HepG2 (cell line): Measurements from ENCODE around the gene PAN2. TPM values are rescaled to one million over a fixed set of nuclear protein-coding genes. Genes with fewer than 3 reads are reported as not detected.

Experiments used
- ASH2L ChIP-seq: fragments of 300-600, 200-600 bp; sonication (generic); IDR thresholded peaks from 2 replicates; pipeline ENCODE4 v1.7.0; 2017; ENCODE audit warnings: low read depth, mild to moderate bottlenecking, moderate library complexity, mixed read lengths, low read length; ENCODE audit not compliant: insufficient read length
- ATF1 ChIP-seq: IDR thresholded peaks from 2 replicates; pipeline ENCODE4 v1.6.1; 2016; ENCODE audit warnings: mild to moderate bottlenecking, control low read depth
- CCDC6 ChIP-seq: sonication (generic); formaldehyde crosslinking; IDR thresholded peaks from 2 replicates; pipeline ENCODE4 v1.8.1; 2022; ENCODE audit warnings: mild to moderate bottlenecking, missing genetic modification reagents, moderate library complexity
- ELF1 ChIP-seq: sonication (generic); formaldehyde crosslinking; IDR thresholded peaks from 2 replicates; pipeline ENCODE4 v1.4.0; 2020; ENCODE audit warnings: missing genetic modification reagents
- FOXC1 ChIP-seq: sonication (generic); formaldehyde crosslinking; IDR thresholded peaks from 2 replicates; pipeline ENCODE4 v1.8.0; 2022; ENCODE audit warnings: mild to moderate bottlenecking, missing genetic modification reagents, borderline replicate concordance
- GATA4 ChIP-seq: sonication (generic); IDR thresholded peaks from 2 replicates; pipeline ENCODE4 v1.6.1; 2016; ENCODE audit warnings: antibody characterized with exemption, low read depth, borderline replicate concordance
- GATAD1 ChIP-seq: IDR thresholded peaks from 2 replicates; pipeline ENCODE4 v1.6.1; 2016; ENCODE audit warnings: missing genetic modification reagents, missing compliant biosample characterization
- HOXD1 ChIP-seq: sonication (generic); formaldehyde crosslinking; IDR thresholded peaks from 2 replicates; pipeline ENCODE4 v1.5.0; 2020; ENCODE audit warnings: missing genetic modification reagents
- ISL2 ChIP-seq: sonication (generic); formaldehyde crosslinking; IDR thresholded peaks from 2 replicates; pipeline ENCODE4 v1.5.0; 2020; ENCODE audit warnings: missing genetic modification reagents
- KMT2B ChIP-seq: IDR thresholded peaks from 2 replicates; pipeline ENCODE4 v1.6.1; 2016; ENCODE audit warnings: missing genetic modification reagents, missing compliant biosample characterization
- MIER2 ChIP-seq: IDR thresholded peaks from 2 replicates; pipeline ENCODE4 v1.6.1; 2016; ENCODE audit warnings: missing biosample characterization, missing genetic modification reagents
- MIXL1 ChIP-seq: IDR thresholded peaks from 2 replicates; pipeline ENCODE4 v1.6.1; 2016
- MYNN ChIP-seq: sonication (generic); formaldehyde crosslinking; IDR thresholded peaks from 2 replicates; pipeline ENCODE4 v1.4.0; 2020; ENCODE audit warnings: mild to moderate bottlenecking, low read depth, missing genetic modification reagents
- POLR2A ChIP-seq, 2 experiments: IDR thresholded peaks; 2 replicates each; pipeline ENCODE4 v1.6.1; 2011; ENCODE audit warnings: low read depth in 2 of 2, low read length in 2 of 2, mild to moderate bottlenecking in 1 of 2, moderate library complexity in 1 of 2; ENCODE audit not compliant: insufficient read depth in 1 of 2
- POLR2AphosphoS2 ChIP-seq: IDR thresholded peaks from 2 replicates; pipeline ENCODE4 v1.6.1; 2011; ENCODE audit warnings: low read depth, low read length, improper control_type of control experiment
- PPARG ChIP-seq: conservative IDR thresholded peaks from 2 replicates; pipeline ENCODE4 v1.6.1; 2016; ENCODE audit warnings: missing biosample characterization, missing genetic modification reagents
- PREB ChIP-seq: sonication (generic); formaldehyde crosslinking; IDR thresholded peaks from 2 replicates; pipeline ENCODE4 v1.4.0; 2020; ENCODE audit warnings: missing genetic modification reagents
- SOX6 ChIP-seq, 2 experiments: fragments of 450-650 bp in 1 of 2; sonication (generic) in 1 of 2; formaldehyde crosslinking in 1 of 2; IDR thresholded peaks; 2 replicates each; pipeline versions ENCODE4 v1.4.0 to v1.6.1; 2017 to 2020; ENCODE audit warnings: antibody characterized with exemption in 1 of 2, mild to moderate bottlenecking in 1 of 2, missing genetic modification reagents in 1 of 2
- STAG1 ChIP-seq: sonication (generic); formaldehyde crosslinking; IDR thresholded peaks from 2 replicates; pipeline ENCODE4 v1.4.0; 2020; ENCODE audit warnings: missing genetic modification reagents
- THRA ChIP-seq: sonication (generic); formaldehyde crosslinking; IDR thresholded peaks from 2 replicates; pipeline ENCODE4 v1.4.0; 2020; ENCODE audit warnings: missing genetic modification reagents, borderline replicate concordance
- U2AF1 ChIP-seq: fragments of 200-400 bp; formaldehyde crosslinking; optimal IDR thresholded peaks from 2 replicates; pipeline ENCODE3; 2017; ENCODE audit warnings: mild to moderate bottlenecking, low read depth, low read length
- ZIK1 ChIP-seq: sonication (generic); formaldehyde crosslinking; IDR thresholded peaks from 2 replicates; pipeline ENCODE4 v1.5.0; 2020; ENCODE audit warnings: mild to moderate bottlenecking, low read depth, missing genetic modification reagents, borderline replicate concordance
- ZMYM3 ChIP-seq: sonication (generic); formaldehyde crosslinking; IDR thresholded peaks from 2 replicates; pipeline ENCODE4 v1.5.1; 2020; ENCODE audit warnings: mild to moderate bottlenecking, missing genetic modification reagents
- ZNF350 ChIP-seq: sonication (generic); formaldehyde crosslinking; IDR thresholded peaks from 2 replicates; pipeline ENCODE4 v1.4.0; 2020; ENCODE audit warnings: mild to moderate bottlenecking, low read depth, missing genetic modification reagents, borderline replicate concordance
- ZNF572 ChIP-seq: sonication (generic); formaldehyde crosslinking; IDR thresholded peaks from 2 replicates; pipeline ENCODE4 v1.5.1; 2020; ENCODE audit warnings: mild to moderate bottlenecking, missing genetic modification reagents
- ZNF652 ChIP-seq: IDR thresholded peaks from 2 replicates; pipeline ENCODE4 v1.6.1; 2016; ENCODE audit warnings: low read depth, borderline replicate concordance
- ZNF710 ChIP-seq: sonication (generic); formaldehyde crosslinking; IDR thresholded peaks from 2 replicates; pipeline ENCODE4 v1.5.0; 2020; ENCODE audit warnings: mild to moderate bottlenecking, missing genetic modification reagents, borderline replicate concordance
- polyA plus RNA-seq, 8 experiments: library from polyadenylated mRNA; depleted of rRNA in 3 of 8; stranded (reverse) in 7 of 8; unstranded in 1 of 8; fragments of >200 nt; fragmentation: Illumina TruSeq in 4 of 8; extraction: Trizol in 4 of 8; gene quantifications; 2 replicates each; pipeline versions ENCODE4 v1.2.1 to v1.2.3, GENCODE V29; 2011 to 2016; ENCODE audit warnings: low read depth in 4 of 8, missing spikeins in 1 of 8, mixed read lengths in 1 of 8; ENCODE audit not compliant: insufficient read depth in 1 of 8
- total RNA-seq, 5 experiments: library from RNA; depleted of rRNA; stranded (reverse); fragments of >200 nt; fragmentation: Illumina TruSeq; extraction: Trizol; gene quantifications; 2 replicates each; pipeline ENCODE4 v1.2.3, GENCODE V29; 2016; ENCODE audit warnings: low read depth in 1 of 5

The PAN2 gene
- total and polyA plus RNA-seq, 2 of the 13 experiments (the other 11 are each of a cell fraction or from before 2014, with no cell fraction given) = 27.2 to 61.1 TPM

- TF ChIP-seq ZNF572 (CRISPR knock-in tag) (0 out of 2 replicates have a peak, but pooled peaks have one; percentile 27), U2AF1 (no peak), ISL2 (CRISPR knock-in tag) (peak; percentile 69; the same call in 1 of the 2 replicates), CCDC6 (CRISPR knock-in tag) (no peak), ZIK1 (CRISPR knock-in tag) (no peak), SOX6 (IDR thresholded peaks at IDR 0.05) (no peak), SOX6 (CRISPR knock-in tag; IDR thresholded peaks at IDR 0.05) (peak; percentile 48), KMT2B (peak; percentile 38; the same call in 1 of the 2 replicates), POLR2AphosphoS2 (no peak), ZNF652 (CRISPR knock-in tag) (0 out of 2 replicates have a peak, but pooled peaks have one; percentile 9), MIXL1 (CRISPR knock-in tag) (peak; percentile 88), POLR2A (IDR thresholded peaks at IDR 0.05; ENCODE audit: insufficient read depth in 1 of 2, low read depth in 2 of 2, low read length in 2 of 2) (peak; percentile 41 to 47; a peak in 1 of 4 replicates), ZMYM3 (peak; percentile 37; the same call in 1 of the 2 replicates), FOXC1 (no peak), HOXD1 (CRISPR knock-in tag) (peak; percentile 80; the same call in 1 of the 2 replicates), PREB (no peak), ELF1 (peak; percentile 57; the same call in 1 of the 2 replicates), GATA4 (no peak), STAG1 (CRISPR knock-in tag) (peak; percentile 16; the same call in 1 of the 2 replicates), MIER2 (CRISPR knock-in tag) (no peak), ASH2L (peak; percentile 24), MYNN (CRISPR knock-in tag) (no peak), THRA (CRISPR knock-in tag) (peak; percentile 50; the same call in 1 of the 2 replicates), ZNF710 (CRISPR knock-in tag) (peak; percentile 47; the same call in 1 of the 2 replicates), ATF1 (CRISPR knock-in tag) (no peak), GATAD1 (CRISPR knock-in tag) (0 out of 2 replicates have a peak, but pooled peaks have one; percentile 47), ZNF350 (CRISPR knock-in tag) (no peak), PPARG (peak; percentile 91)
Measured at GRCh38 chr12:56362130-56363059, 28.6 kb upstream of the PAN2 start, which contains the start of gene APOF (continued).
